A673 (cell line): ENCODE measurements around the gene CIDEC.

Experiments used
- EZH2 ChIP-seq: fragments of 200-600 bp; sonication (generic); IDR thresholded peaks from 2 replicates; pipeline ENCODE4 v1.6.1; 2017; ENCODE audit warnings: borderline replicate concordance, low read depth, mild to moderate bottlenecking, mixed read lengths, antibody characterized with exemption, low read length; ENCODE audit not compliant: poor library complexity, severe bottlenecking
- TF ChIP-seq, protein P1 (sequence below): fragments of 300-800, 200-600 bp; sonication (generic); conservative IDR thresholded peaks from 2 replicates; pipeline ENCODE4 v1.5.1; 2017; ENCODE audit warnings: low read depth, mild to moderate bottlenecking, antibody characterized with exemption, low read length, moderate library complexity, mixed read lengths

DNA sequence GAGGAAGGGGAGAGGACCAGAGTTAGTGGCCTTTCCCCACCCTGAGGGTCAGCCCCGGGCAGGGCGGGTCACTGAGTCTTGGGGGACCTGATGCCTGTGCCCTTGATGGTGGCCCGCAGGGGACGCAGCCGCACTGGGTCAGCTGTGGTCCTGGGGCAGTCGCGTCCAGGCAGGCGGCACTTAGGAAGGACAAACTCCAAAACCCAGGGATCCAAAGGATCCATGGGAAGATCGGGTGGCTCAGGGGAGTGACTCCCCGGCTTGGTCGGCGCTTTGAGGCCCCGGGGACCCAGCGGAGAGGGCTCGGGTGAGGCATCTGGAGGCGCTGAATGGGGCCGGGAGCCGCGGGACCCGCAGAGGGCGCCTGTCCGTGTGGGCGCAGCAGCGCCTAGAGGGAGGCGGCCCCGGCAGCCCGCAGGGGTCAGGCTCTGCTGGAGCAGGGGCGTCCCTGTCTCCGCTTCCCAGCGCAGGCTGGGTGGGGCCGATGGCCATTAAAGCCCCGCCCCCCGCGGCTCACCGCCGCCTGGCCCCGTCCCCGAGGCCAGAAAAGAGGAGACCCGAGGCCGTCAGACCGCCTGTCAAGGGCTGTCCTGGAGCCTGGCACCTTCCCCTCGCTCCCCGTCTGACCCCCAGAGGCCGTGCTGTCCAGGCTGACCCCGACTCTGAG lies 17.5 kb downstream of the CIDEC start:
- TF ChIP-seq, protein P1, sequence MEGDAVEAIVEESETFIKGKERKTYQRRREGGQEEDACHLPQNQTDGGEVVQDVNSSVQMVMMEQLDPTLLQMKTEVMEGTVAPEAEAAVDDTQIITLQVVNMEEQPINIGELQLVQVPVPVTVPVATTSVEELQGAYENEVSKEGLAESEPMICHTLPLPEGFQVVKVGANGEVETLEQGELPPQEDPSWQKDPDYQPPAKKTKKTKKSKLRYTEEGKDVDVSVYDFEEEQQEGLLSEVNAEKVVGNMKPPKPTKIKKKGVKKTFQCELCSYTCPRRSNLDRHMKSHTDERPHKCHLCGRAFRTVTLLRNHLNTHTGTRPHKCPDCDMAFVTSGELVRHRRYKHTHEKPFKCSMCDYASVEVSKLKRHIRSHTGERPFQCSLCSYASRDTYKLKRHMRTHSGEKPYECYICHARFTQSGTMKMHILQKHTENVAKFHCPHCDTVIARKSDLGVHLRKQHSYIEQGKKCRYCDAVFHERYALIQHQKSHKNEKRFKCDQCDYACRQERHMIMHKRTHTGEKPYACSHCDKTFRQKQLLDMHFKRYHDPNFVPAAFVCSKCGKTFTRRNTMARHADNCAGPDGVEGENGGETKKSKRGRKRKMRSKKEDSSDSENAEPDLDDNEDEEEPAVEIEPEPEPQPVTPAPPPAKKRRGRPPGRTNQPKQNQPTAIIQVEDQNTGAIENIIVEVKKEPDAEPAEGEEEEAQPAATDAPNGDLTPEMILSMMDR, result no peak
- TF ChIP-seq EZH2, result no peak
